Measurements from ENCODE around the gene RNF31. TPM values are rescaled to one million over a fixed set of nuclear protein-coding genes. Genes with fewer than 3 reads are reported as not detected.

Gene RNF31
- total and polyA plus RNA-seq, 5 donors, result 27.6 to 48.4 (median 40.6) TPM

DNA sequence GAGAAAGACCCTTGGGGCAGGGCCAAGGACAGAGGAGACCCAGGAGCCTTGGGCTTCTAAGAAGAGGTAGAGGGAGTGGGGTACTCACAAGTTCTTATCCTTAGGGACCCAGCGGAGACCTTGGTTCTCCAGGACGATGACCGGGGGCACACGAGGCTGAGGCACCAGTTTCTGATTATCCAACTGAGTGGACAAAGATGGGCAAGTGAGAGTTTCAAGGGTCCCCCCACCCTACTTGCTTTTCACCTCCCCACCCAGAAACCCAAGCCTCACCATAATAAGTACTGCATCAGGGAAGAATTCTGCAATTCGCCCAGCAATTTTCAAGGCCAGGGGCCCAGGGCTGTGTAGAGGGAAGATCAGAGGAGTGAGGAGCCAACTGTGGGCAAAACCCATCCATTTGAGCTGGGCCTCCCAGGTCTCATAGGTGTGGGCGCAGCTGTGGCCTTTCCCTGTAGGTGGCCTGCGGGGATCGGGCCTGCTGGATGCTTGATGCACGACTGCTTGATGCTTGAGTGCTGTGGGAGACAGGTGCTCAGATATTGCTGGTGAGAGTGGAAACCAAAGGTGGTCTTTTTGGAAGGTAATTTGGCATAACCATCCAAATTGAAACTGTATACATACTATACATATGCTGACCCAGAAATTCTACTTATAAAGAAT, 7.9 kb upstream of the RNF31 start:
- Histone ChIP-seq H3K4me3 (ENCODE audit: low read length) (no peak overlapping the region), H3K9me3 (ENCODE audit: control insufficient read depth, low read length) (no peaks in the 10 kb centered on the region), H3K27ac (ENCODE audit: low read length) (no peak overlapping the region), H3K4me1 (ENCODE audit: control insufficient read depth, insufficient read depth, low read length) (peaks cover 2% of the 10 kb centered on the region), H3K27me3 (ENCODE audit: control insufficient read depth, insufficient read depth) (no peaks in the 10 kb centered on the region)
- 89% methylated on average over 9 of the region's 9 CpGs for WGBS
- DNase-seq (no peak), ATAC-seq (no peak)
- intact Hi-C loops (cut with DNase I), result no loop called here

DNA sequence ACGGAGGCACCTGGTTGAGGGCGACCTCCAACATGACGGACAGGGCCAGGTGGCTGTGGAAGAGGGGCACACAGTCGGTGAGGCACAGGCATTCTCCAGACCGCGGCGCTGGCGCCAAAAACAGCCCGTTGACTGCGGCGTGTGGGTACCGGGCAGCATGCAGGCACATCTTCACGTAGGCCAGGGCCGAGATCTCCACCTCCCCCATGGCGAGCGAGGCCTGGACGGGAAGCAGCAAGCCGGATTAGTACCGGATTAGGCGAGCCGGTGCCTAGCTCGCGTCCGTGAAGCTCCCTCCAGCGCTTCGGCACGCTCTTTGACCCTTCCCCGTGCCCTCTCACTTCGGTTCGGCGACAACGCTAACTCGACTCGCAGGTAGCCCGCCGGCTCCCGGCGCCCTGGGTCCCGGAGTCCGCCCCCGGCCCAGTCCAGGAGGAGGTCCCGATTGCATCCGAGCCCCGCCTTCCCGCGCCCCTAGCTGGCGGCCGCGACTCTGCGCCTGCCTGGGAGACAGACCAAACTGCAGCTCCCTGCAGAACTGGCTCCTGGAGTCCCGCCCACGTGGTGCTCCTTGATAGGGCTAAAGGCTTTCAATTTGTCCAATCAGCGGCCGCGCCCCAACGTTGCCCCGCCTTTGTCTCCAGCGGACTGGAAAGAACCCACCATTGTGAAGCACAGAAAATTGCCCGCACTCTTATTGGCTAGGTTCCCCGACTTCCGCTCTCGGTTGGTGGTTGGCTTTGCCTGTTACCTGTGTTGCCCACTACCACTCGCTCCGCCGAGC, 6.0 kb upstream of the RNF31 start, which contains the start of gene EMC9:
Gene EMC9 (minus strand): TSS at position 495 of the 784 bp plus-strand sequence. CDS start 287 bp downstream, at position 208.
- Histone ChIP-seq H3K4me1 (ENCODE audit: control insufficient read depth, insufficient read depth, low read length) (peaks cover 6% of the 10 kb centered on the region), H3K27me3 (ENCODE audit: control insufficient read depth, insufficient read depth) (no peaks in the 10 kb centered on the region), H3K27ac (ENCODE audit: low read length) (peak within 1 kb of the TSS; percentile 98), H3K9me3 (ENCODE audit: control insufficient read depth, low read length) (no peaks in the 10 kb centered on the region), H3K4me3 (ENCODE audit: low read length) (peak within 1 kb of the TSS; percentile 75)
- ATAC-seq (peak; percentile 95 to 96), DNase-seq (peak; percentile 100)
- intact Hi-C loops (cut with DNase I), result no loop called here
- under 1% methylated on average over 65 of the region's 65 CpGs for WGBS

DNA sequence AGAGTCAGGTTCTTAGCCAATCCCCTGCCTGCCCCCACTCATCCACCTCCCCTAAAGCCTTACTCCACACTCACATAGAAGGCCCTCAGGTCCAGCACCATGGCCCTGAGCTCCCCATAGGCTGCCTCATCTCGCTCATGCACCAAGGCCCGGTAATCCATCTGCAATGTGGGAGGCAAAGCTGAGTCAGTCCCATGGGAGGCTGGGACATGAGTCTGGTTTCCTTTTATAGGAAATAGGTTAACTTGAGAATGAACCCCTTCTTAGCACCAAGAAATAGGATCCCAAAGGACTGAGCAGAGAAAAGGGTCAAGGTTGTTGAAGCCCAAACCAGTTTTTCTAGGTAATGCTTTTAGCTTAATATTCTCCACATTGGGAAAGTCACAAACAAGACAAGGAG, 3.8 kb upstream of the RNF31 start:
- DNase-seq, result no peak
- 59% methylated on average over 2 of the region's 2 CpGs for WGBS
- H3K27me3 ChIP-seq (ENCODE audit: control insufficient read depth, insufficient read depth), result no peaks in the 10 kb centered on the region
- no peak overlapping the region for H3K4me3 ChIP-seq (ENCODE audit: low read length)
- H3K27ac ChIP-seq (ENCODE audit: low read length), result no peak overlapping the region
- no peaks in the 10 kb centered on the region for H3K9me3 ChIP-seq (ENCODE audit: control insufficient read depth, low read length)
- intact Hi-C loops (cut with DNase I), result no loop called here
- H3K4me1 ChIP-seq (ENCODE audit: control insufficient read depth, insufficient read depth, low read length), result peaks cover 12% of the 10 kb centered on the region
- no peak for ATAC-seq

DNA sequence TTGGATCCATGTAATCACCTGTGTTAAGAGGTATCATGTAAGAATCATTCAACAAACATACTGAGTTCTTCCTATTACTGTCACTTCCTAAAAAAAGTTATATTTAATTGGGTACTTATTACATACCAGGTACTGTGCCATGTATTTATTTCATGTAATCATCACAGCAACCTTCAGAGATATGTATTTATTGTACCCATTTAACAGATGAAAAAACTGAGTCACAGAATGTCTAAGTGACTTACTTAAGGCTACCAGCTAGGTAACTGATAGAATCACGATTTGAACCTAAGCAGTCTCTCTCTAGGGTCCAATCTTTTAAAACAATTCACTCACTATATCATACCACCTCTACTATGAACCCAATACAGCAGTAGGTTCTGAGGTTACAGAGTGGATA, 2.8 kb upstream of the RNF31 start:
- H3K27ac ChIP-seq (ENCODE audit: low read length), result no peak overlapping the region
- no peak for DNase-seq
- H3K4me1 ChIP-seq (ENCODE audit: control insufficient read depth, insufficient read depth, low read length), result peaks cover 13% of the 10 kb centered on the region

DNA sequence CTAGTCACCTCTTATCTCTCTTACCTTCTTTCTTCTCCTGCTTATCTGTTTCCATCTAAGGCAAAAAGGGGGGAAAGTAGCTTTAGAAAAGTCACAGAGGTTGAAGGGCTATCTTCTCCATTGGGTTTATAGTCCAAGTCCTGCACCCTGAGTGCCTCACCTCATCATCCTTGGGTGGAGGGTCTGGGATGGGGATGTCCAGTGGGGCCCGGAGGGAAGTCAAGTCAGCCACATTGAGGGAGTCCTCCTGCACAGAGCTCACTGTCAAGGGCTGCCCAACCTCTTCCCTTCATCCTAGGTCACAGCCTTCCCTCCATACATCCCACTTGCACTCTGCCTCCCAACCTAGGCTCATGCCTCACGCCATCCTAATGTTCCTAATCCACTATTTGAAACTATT, 2.1 kb upstream of the RNF31 start:
- ATAC-seq (no peak), DNase-seq (no peak)
- intact Hi-C loops (cut with DNase I), result no loop called here
- Histone ChIP-seq H3K4me1 (ENCODE audit: control insufficient read depth, insufficient read depth, low read length) (peaks cover 12% of the 10 kb centered on the region), H3K9me3 (ENCODE audit: control insufficient read depth, low read length) (no peaks in the 10 kb centered on the region), H3K27ac (ENCODE audit: low read length) (no peak overlapping the region), H3K27me3 (ENCODE audit: control insufficient read depth, insufficient read depth) (no peaks in the 10 kb centered on the region), H3K4me3 (ENCODE audit: low read length) (no peak overlapping the region)
- 97% methylated on average over 2 of the region's 2 CpGs for WGBS

More for the DNA sequence above, 2.8 kb upstream of the RNF31 start:
- Histone ChIP-seq H3K4me3 (ENCODE audit: low read length) (no peak overlapping the region), H3K9me3 (ENCODE audit: control insufficient read depth, low read length) (no peaks in the 10 kb centered on the region), H3K27me3 (ENCODE audit: control insufficient read depth, insufficient read depth) (no peaks in the 10 kb centered on the region)
- intact Hi-C loops (cut with DNase I), result no loop called here
- no peak for ATAC-seq
- WGBS, result 86% methylated on average over 1 of the region's 1 CpG

DNA sequence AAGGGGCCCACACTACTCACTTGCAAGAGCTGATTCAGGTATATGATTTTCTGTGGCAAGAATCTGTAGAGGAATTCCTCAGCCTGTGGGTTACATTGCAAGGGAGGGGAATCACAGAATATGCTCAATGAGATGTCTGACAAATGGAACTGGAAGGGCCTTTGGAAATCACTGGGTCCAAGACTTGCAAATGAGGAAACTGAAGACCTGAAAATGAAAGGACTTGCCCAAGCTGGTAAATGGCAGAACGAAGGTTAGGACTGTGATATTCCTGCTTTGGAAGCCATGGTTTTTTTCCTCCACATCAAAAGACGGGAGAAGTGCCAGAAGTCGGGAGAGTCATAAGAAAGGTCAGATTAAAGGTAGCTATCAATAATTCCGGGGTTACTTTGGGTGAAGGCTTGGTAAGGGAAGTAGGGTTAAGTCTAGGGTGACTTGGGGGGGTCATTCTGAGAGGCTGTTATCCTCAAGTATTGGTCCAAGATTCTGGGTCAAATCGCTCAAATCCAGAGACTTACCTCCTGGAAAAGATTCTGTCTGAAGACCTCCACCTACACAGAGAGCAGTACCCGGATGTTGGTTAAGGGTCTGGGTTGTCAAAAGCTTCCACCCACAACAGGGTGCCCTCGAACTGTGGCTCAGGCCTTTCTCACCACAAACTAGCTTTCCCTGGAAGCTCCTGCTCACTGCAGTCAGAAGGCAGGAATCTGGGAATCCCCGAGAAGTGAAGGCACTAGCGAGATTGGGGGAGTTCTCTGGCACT, 1.4 kb upstream of the RNF31 start:
- Histone ChIP-seq H3K27ac (ENCODE audit: low read length) (peak overlapping the region; percentile 95), H3K9me3 (ENCODE audit: control insufficient read depth, low read length) (no peaks in the 10 kb centered on the region), H3K27me3 (ENCODE audit: control insufficient read depth, insufficient read depth) (no peaks in the 10 kb centered on the region), H3K4me1 (ENCODE audit: control insufficient read depth, insufficient read depth, low read length) (peaks cover 12% of the 10 kb centered on the region), H3K4me3 (ENCODE audit: low read length) (peak overlapping the region; percentile 57)
- 18% methylated on average over 9 of the region's 9 CpGs for WGBS
- intact Hi-C loops (cut with DNase I), result no loop called here
- ATAC-seq, result no peak
- DNase-seq, result no peak

DNA sequence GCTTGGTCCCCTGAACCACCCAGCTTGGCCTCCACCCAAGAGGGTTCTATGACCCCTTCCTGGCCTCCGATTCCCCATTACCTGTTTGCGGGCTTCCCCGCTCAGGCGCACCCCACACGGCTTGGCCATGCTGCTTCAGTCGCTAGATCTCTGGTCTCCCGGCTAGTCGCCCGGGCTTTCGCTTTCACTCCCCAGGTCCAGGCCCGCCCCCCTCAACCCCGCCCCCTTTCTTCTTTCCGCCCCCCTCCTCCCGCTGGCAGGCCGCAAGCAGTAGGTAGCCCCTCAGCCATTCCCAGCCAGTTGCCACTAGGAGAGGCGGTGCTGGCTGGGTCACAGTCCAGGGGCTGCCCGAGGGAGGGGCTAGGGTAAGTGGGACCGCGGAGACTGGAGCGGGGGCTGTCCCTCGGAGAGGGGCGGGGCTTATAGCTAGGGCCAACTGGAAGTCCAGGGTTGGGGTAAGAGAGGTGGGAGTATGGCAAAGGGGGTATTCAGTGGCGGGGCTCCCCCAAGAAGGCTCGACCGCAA, 783 bp upstream of the RNF31 start, which contains the start of gene PSME2:
Gene PSME2 (minus strand): TSS at position 158 of the 525 bp plus-strand sequence. CDS start 29 bp downstream, at position 129.
- intact Hi-C loops (cut with DNase I), result no loop called here
- ATAC-seq, result peak; percentile 88 to 91
- peaks cover 12% of the 10 kb centered on the region for H3K4me1 ChIP-seq (ENCODE audit: control insufficient read depth, insufficient read depth, low read length)

DNA sequence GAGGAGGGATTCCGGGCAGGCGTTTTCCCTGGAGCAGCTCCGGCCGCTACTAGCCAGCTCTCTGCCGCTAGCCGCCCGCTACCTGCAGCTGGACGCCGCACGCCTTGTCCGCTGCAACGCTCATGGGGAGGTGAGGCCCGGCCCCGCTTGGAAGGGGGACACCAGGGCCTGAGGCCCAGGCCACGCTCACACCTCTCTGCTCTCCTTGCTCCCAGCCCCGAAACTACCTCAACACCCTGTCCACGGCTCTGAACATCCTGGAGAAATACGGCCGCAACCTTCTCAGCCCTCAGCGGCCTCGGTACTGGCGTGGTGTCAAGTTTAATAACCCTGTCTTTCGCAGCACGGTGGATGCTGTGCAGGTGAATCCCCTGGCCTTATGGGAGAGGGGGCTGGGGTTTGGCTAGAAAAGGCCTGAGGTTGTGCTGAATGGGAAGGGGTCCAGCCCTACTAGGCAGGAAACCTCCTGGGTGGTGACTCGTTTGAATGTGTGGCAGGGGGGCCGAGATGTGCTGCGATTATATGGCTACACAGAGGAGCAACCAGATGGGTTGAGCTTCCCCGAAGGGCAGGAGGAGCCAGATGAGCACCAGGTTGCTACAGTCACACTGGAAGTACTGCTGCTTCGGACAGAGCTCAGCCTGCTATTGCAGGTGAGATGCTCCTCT, 597 bp downstream of the RNF31 start:
- ATAC-seq (no peak), DNase-seq (no peak)
- 7% methylated on average over 29 of the region's 29 CpGs for WGBS
- H3K4me1 ChIP-seq (ENCODE audit: control insufficient read depth, insufficient read depth, low read length), result peaks cover 12% of the 10 kb centered on the region
- peak overlapping the region; percentile 77 for H3K27ac ChIP-seq (ENCODE audit: low read length)
- H3K9me3 ChIP-seq (ENCODE audit: control insufficient read depth, low read length), result no peaks in the 10 kb centered on the region
- H3K4me3 ChIP-seq (ENCODE audit: low read length), result peak overlapping the region; percentile 89
- no peaks in the 10 kb centered on the region for H3K27me3 ChIP-seq (ENCODE audit: control insufficient read depth, insufficient read depth)
- intact Hi-C loops (cut with DNase I), result no loop called here

More for the DNA sequence above, 783 bp upstream of the RNF31 start, which contains the start of gene PSME2:
- peak within 1 kb of the TSS; percentile 95 for H3K27ac ChIP-seq (ENCODE audit: low read length)
- H3K27me3 ChIP-seq (ENCODE audit: control insufficient read depth, insufficient read depth), result no peaks in the 10 kb centered on the region
- H3K9me3 ChIP-seq (ENCODE audit: control insufficient read depth, low read length), result no peaks in the 10 kb centered on the region
- peak; percentile 97 to 98 (median 97) for DNase-seq
- WGBS, result under 1% methylated on average over 25 of the region's 25 CpGs
- peak within 1 kb of the TSS; percentile 89 for H3K4me3 ChIP-seq (ENCODE audit: low read length)

DNA sequence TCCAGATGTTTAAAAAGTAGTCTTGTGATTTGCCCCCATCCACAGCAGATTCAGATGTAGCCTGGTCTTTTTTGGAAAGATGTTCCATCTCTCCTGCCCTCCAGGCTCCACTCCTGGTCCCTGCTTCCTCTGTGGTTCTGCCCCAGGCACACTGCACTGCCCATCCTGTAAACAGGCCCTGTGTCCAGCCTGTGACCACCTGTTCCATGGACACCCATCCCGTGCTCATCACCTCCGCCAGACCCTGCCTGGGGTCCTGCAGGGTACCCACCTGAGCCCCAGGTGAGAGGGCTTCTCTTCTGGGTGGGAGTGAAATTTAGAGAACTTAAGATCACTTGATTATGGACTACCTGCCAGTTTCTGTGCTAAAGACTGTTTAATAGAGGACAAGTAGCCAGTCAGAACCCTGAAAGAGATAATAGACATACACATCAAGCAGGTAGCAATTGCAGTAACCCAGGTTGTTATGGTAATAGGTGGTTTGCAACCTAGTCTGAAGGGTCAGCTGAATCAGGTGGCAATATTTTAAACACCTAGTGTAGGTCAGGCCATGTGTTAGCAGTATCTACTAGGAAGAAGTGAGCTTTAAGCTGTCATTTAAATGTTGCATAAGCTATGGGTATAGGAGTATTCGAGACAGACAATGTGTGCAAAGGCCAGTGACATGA, 2.1 kb downstream of the RNF31 start:
- Histone ChIP-seq H3K4me1 (ENCODE audit: control insufficient read depth, insufficient read depth, low read length) (peaks cover 12% of the 10 kb centered on the region), H3K27ac (ENCODE audit: low read length) (no peak overlapping the region), H3K27me3 (ENCODE audit: control insufficient read depth, insufficient read depth) (no peaks in the 10 kb centered on the region), H3K9me3 (ENCODE audit: control insufficient read depth, low read length) (no peaks in the 10 kb centered on the region), H3K4me3 (ENCODE audit: low read length) (no peak overlapping the region)
- intact Hi-C loops (cut with DNase I), result no loop called here
- 95% methylated on average over 3 of the region's 3 CpGs for WGBS
- ATAC-seq, result no peak
- no peak for DNase-seq

DNA sequence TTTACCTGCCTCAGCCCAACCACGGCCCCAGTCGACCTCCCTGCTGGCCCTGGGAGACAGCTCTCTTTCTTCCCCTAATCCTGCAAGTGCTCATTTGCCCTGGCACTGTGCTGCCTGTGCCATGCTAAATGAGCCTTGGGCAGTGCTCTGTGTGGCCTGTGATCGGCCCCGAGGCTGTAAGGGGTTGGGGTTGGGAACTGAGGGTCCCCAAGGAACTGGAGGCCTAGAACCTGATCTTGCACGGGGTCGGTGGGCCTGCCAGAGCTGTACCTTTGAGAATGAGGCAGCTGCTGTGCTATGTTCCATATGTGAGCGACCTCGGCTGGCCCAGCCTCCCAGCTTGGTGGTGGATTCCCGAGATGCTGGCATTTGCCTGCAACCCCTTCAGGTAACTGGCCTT, 2.8 kb downstream of the RNF31 start:
- intact Hi-C loops (cut with DNase I), result no loop called here
- no peak for ATAC-seq
- H3K4me3 ChIP-seq (ENCODE audit: low read length), result no peak overlapping the region
- no peak overlapping the region for H3K27ac ChIP-seq (ENCODE audit: low read length)
- WGBS, result 94% methylated on average over 9 of the region's 9 CpGs
- DNase-seq, result no peak
- H3K4me1 ChIP-seq (ENCODE audit: control insufficient read depth, insufficient read depth, low read length), result peaks cover 12% of the 10 kb centered on the region
- no peaks in the 10 kb centered on the region for H3K27me3 ChIP-seq (ENCODE audit: control insufficient read depth, insufficient read depth)
- H3K9me3 ChIP-seq (ENCODE audit: control insufficient read depth, low read length), result no peaks in the 10 kb centered on the region
